Retinal pigment epithelial cell (primary cell): ENCODE results near the gene FLYWCH1.

Source experiments
- DNase-seq: peaks from one replicate; pipeline ENCODE4 v3.0.0-alpha.2; 2010; ENCODE audit warnings: low read depth
- H3K4me3 ChIP-seq: 2 replicates; pipeline ENCODE4 v1.5.1; 2011; ENCODE audit warnings: mild to moderate bottlenecking, low read length, control low read depth, moderate library complexity
- TF ChIP-seq, protein P1 (sequence below): conservative IDR thresholded peaks from 2 replicates; pipeline ENCODE4 v1.5.1; 2011; ENCODE audit warnings: low read depth, low read length, control low read depth, inconsistent platforms

Gene FLYWCH1

DNA sequence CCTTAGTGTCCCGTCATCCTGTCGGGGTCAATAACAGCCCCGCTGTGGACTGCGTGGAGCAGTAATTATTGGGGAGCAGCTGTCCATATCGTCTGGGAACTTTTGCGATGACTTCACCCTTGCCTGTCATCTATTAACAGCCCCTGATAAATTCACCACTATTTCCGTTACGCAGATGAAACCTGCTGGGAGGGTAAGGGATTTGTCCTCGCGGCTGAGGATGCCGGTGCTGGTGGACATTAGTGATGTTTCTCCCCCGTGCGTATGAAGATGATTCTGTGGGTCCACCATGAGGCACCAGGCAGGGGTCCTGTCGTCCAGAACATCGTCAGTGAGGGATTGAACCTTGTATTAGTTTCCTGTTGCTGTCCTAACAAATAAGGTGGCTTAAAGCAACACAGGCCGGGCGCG is 27.7 kb upstream of the FLYWCH1 start:
- peak overlapping the region; percentile 79 for H3K4me3 ChIP-seq
- TF ChIP-seq, protein P1, sequence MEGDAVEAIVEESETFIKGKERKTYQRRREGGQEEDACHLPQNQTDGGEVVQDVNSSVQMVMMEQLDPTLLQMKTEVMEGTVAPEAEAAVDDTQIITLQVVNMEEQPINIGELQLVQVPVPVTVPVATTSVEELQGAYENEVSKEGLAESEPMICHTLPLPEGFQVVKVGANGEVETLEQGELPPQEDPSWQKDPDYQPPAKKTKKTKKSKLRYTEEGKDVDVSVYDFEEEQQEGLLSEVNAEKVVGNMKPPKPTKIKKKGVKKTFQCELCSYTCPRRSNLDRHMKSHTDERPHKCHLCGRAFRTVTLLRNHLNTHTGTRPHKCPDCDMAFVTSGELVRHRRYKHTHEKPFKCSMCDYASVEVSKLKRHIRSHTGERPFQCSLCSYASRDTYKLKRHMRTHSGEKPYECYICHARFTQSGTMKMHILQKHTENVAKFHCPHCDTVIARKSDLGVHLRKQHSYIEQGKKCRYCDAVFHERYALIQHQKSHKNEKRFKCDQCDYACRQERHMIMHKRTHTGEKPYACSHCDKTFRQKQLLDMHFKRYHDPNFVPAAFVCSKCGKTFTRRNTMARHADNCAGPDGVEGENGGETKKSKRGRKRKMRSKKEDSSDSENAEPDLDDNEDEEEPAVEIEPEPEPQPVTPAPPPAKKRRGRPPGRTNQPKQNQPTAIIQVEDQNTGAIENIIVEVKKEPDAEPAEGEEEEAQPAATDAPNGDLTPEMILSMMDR = no peak
- DNase-seq = no peak

DNA sequence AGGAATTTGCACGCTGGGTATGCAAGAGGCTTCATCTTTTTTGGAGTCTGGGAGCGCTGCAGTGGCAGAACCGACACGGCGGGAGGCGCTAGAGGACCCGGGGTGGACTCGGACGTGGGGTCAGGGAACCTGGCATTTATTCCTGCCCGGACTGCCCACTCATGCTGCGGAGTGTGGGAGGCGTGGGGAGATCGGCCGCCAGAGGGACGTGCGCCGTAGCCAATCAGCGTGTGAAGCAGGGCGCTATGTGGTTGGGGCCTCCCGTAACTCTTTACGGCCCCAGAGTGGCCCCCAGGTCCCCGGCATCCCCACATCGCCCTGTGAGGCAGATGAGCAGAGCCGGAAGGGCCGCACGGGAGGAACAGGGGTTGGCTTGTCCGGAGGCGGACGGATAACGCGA is 17.5 kb upstream of the FLYWCH1 start:
- DNase-seq = no peak
- TF ChIP-seq, protein P1 = no peak
- H3K4me3 ChIP-seq = no peak overlapping the region

DNA sequence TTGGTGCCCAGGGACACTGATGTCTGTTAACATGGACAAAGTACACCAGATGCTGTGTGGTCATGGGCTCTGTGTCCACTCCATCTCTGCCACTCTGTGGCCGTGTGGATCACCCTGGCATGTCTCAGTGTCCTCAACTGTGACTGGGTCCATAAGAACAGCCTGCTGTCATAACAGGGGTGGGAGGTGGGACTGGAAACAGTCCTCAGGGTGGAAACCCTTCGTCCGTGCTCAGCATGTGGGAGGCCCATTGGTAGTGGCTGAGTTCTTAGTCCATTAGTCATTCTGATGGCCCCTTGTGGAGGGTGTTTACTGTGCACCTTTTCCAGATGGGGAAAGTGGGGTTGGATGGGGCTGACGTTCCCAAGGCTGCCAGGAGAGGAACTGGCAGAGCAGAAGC is 15.9 kb upstream of the FLYWCH1 start:
- H3K4me3 ChIP-seq = no peak overlapping the region
- no peak for DNase-seq
- TF ChIP-seq, protein P1 = no peak

DNA sequence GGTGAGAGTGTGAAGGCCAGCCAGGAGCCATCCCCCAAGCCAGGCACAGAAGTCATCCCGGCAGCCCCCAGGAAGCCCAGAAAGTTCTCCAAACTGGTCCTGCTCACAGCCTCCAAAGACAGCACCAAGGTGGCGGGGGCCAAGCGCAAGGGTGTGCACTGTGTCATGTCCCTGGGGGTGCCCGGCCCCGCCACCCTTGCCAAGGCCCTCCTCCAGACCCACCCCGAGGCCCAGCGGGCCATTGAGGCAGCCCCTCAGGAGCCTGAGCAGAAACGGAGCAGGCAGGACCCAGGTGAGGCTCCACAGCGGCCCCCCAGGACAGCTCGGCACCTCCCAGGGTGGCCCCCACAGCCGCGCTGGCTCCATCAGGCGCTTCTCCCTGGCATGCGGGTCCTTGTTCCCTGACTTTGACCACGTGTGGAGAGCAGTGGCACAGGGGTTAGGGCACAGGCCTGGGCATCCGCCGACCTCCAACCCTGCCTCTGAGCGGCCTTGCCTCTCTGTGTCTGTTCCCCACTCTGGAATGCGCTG is 15.2 kb upstream of the FLYWCH1 start:
- TF ChIP-seq, protein P1 = no peak
- no peak overlapping the region for H3K4me3 ChIP-seq
- no peak for DNase-seq

DNA sequence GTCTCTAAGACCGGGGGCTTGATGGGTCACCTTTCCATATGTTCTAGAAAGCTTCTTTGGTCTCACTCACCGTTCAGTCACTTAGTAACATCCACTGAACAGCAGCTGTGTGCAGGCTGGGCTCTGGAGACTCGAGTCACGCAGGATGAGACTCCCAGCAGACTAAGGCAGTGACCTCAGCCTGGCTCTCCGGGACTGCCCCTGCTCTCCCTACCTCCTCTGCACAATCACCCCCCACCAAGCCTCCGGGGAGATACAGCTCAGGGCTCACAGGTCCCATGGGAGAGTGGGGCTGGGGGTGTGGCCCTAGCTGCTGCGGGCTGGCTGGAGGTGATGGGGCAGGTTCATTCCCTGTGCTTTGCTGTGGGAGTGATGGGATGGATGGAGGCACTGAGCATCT is 14.6 kb upstream of the FLYWCH1 start:
- TF ChIP-seq, protein P1 = no peak
- DNase-seq = no peak
- H3K4me3 ChIP-seq = no peak overlapping the region

DNA sequence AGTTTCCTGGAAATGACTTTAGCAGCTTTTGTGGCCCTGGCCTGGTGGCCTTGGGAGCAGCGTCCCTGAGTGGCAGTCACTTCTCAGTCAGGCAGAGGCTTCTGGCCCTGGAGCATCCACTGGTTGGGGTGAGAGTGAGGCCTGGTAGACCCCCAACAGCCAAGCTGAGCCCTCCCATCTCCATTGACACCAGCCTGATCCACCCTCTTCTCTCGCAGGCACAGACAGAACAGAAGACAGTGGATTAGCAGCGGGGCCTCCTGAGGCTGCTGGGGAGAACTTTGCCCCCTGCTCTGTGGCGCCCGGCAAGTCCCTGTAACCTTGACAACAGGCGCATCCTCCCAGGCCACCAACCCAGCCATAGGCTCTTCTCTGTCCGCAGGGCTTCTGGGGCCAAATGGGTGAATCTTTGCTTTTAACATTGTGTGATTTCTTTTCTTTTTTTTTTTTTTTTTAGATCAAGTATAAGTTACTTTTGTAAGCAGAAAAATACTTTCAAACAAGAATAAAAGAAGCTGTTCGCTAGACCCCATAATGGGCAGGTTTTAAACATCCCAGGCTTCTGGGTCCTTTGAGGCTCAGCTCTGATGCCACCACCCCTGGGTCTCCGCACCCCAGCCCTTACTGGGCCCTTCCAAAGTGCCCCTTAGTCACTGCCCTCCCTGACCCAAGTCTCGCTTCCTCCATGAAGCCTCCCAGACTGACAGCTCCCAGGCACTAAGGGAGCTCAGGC is 12.7 kb upstream of the FLYWCH1 start:
- H3K4me3 ChIP-seq = no peak overlapping the region
- DNase-seq = no peak
- TF ChIP-seq, protein P1 = no peak

DNA sequence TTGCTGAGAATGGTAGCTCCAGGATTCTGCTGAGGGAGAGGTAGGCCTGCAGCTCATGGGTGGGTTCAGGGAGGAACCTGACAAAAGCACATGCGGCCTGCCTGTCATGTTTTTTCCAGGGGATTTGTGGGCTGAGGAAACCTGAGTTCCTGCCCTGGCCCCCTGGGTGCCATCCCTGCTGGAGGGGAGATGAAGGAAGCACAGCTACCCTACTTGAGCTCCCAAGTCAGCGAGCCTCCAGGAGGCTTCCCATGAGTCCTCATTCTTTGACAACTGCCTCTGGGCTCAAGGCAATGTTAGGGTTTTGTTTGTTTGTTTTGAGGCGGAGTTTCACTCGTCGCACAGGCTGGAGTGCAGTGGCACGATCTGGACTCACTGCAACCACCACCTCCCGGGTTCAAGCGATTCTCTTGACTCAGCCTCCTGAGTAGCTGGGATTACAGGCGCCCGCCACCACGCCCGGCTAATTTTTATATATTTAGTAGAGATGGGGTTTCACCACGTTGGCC is 12.1 kb upstream of the FLYWCH1 start:
- no peak for DNase-seq
- TF ChIP-seq, protein P1 = no peak
- no peak overlapping the region for H3K4me3 ChIP-seq
